Panc1 (cell line): ENCODE results near the gene RPS17.

Experiments used
- POLR2AphosphoS5 ChIP-seq: IDR thresholded peaks from 2 replicates; pipeline ENCODE4 v1.6.1; 2012; ENCODE audit warnings: mild to moderate bottlenecking, low read depth, low read length, moderate library complexity
- TF ChIP-seq, protein P1 (sequence below): fragments of 450-650 bp; IDR thresholded peaks from 2 replicates; pipeline ENCODE4 v1.5.1; 2017; ENCODE audit warnings: mild to moderate bottlenecking

DNA sequence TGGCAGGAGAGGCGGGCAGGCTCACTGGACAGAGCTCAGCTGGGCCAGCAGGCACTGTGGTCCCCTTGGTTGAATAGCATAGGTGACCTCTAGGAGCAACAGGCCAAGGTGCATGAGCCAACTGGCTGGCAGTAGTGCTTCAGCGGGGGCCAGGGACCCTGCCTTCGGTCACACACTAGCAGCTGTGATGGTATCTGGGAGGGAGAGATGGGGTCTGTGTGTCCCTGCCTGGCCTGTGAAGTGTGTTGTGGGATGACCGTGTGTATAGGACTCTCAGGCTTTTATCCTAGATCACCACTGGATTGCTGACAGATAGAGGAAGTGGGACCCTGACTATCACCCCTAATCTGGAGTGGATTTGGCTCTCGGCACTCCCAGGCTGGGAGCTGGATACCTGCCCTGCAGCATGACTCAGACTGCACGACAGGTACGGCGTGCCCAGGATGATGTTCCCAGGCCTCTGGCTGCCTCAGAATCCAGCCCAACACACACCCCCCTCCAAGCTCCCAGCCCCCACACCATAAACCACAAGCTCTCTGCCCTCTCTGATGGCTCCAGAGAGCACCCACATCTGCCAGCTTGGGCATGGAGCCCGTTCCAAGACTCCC lies 7.8 kb downstream of the RPS17 start:
- TF ChIP-seq, protein P1, sequence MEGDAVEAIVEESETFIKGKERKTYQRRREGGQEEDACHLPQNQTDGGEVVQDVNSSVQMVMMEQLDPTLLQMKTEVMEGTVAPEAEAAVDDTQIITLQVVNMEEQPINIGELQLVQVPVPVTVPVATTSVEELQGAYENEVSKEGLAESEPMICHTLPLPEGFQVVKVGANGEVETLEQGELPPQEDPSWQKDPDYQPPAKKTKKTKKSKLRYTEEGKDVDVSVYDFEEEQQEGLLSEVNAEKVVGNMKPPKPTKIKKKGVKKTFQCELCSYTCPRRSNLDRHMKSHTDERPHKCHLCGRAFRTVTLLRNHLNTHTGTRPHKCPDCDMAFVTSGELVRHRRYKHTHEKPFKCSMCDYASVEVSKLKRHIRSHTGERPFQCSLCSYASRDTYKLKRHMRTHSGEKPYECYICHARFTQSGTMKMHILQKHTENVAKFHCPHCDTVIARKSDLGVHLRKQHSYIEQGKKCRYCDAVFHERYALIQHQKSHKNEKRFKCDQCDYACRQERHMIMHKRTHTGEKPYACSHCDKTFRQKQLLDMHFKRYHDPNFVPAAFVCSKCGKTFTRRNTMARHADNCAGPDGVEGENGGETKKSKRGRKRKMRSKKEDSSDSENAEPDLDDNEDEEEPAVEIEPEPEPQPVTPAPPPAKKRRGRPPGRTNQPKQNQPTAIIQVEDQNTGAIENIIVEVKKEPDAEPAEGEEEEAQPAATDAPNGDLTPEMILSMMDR, result no peak
- TF ChIP-seq POLR2AphosphoS5, result no peak
